Measurements from ENCODE around the gene MPRIP.

Gene MPRIP

GRCh38 chr17:17236295-17237025 is 194.2 kb downstream of the MPRIP start:
- no peaks in the 10 kb centered on the region for H3K9me3 Mint-ChIP-seq
- H3K27ac Mint-ChIP-seq, result peak overlapping the region; percentile 97
- peak overlapping the region; percentile 97 for H3K4me3 Mint-ChIP-seq
- DNase-seq (ENCODE audit: low spot score), result no peak
- peaks cover 5% of the 10 kb centered on the region for H3K36me3 Mint-ChIP-seq (ENCODE audit: low read depth)
- peaks cover 18% of the 10 kb centered on the region for H3K4me1 Mint-ChIP-seq (ENCODE audit: low read depth)
- H3K27me3 Mint-ChIP-seq (ENCODE audit: low read depth), result peaks cover 2% of the 10 kb centered on the region

- H3K9me3 Mint-ChIP-seq, result no peaks in the 10 kb centered on the region
- DNase-seq (ENCODE audit: low spot score), result peak; percentile 87
- H3K4me1 Mint-ChIP-seq (ENCODE audit: low read depth), result peaks cover 18% of the 10 kb centered on the region
- H3K27ac Mint-ChIP-seq, result peak within 1 kb of the TSS; percentile 97
- peaks cover 2% of the 10 kb centered on the region for H3K27me3 Mint-ChIP-seq (ENCODE audit: low read depth)
- no peaks in the 10 kb centered on the region for H3K36me3 Mint-ChIP-seq (ENCODE audit: low read depth)
- H3K4me3 Mint-ChIP-seq, result peak within 1 kb of the TSS; percentile 97
Observed at GRCh38 chr17:17237026-17237799, 195.0 kb downstream of the MPRIP start, which contains the start of gene FLCN. TSS of gene FLCN (minus strand) at chr17:17237168. CDS start at chr17:17228137, 9,031 bp downstream.

GRCh38 chr17:17239832-17240231 is 197.6 kb downstream of the MPRIP start:
- no peak overlapping the region for H3K27ac Mint-ChIP-seq
- peaks cover 18% of the 10 kb centered on the region for H3K4me1 Mint-ChIP-seq (ENCODE audit: low read depth)
- no peak for DNase-seq (ENCODE audit: low spot score)
- H3K36me3 Mint-ChIP-seq (ENCODE audit: low read depth), result no peaks in the 10 kb centered on the region
- H3K27me3 Mint-ChIP-seq (ENCODE audit: low read depth), result peaks cover 2% of the 10 kb centered on the region
- H3K9me3 Mint-ChIP-seq, result no peaks in the 10 kb centered on the region
- no peak overlapping the region for H3K4me3 Mint-ChIP-seq

DNA sequence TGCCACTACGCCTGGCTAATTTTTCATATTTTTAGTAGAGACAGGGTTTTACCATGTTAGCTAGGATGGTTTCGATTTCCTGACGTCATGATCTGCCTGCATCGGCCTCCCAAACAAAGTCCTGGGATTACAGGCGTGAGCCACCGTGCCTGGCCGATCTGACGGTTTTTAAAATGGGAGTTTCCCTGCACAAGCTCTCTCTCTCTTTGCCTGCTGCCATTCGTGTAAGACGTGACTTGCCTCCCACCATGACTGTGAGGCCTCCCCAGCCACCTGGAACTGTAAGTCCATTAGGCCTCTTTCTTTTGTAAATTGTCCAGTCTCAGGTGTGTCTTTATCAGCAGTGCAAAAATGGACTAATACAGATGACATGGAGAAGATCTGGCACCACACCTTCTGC is 199.4 kb downstream of the MPRIP start:
- no peaks in the 10 kb centered on the region for H3K9me3 Mint-ChIP-seq
- no peak for DNase-seq (ENCODE audit: low spot score)
- peak overlapping the region; percentile 6 for H3K27ac Mint-ChIP-seq
- peaks cover 8% of the 10 kb centered on the region for H3K36me3 Mint-ChIP-seq (ENCODE audit: low read depth)
- peaks cover 6% of the 10 kb centered on the region for H3K4me1 Mint-ChIP-seq (ENCODE audit: low read depth)
- H3K27me3 Mint-ChIP-seq (ENCODE audit: low read depth), result peaks cover 2% of the 10 kb centered on the region
- no peak overlapping the region for H3K4me3 Mint-ChIP-seq

GRCh38 chr17:17242246-17242645 is 200.0 kb downstream of the MPRIP start:
- peaks cover 6% of the 10 kb centered on the region for H3K4me1 Mint-ChIP-seq (ENCODE audit: low read depth)
- peaks cover 2% of the 10 kb centered on the region for H3K27me3 Mint-ChIP-seq (ENCODE audit: low read depth)
- no peaks in the 10 kb centered on the region for H3K9me3 Mint-ChIP-seq
- no peak overlapping the region for H3K27ac Mint-ChIP-seq
- H3K4me3 Mint-ChIP-seq, result no peak overlapping the region
- H3K36me3 Mint-ChIP-seq (ENCODE audit: low read depth), result peaks cover 13% of the 10 kb centered on the region
- no peak for DNase-seq (ENCODE audit: low spot score)

Measured in T-helper 2 cell treated with Interferon-gamma antibody and Interleukin-4, amounts not matched to agents 5 μg/mL and 100 μg/mL, for 36 hours (primary cell).